ENCODE data around the gene ZNF396. TPM values are rescaled to one million over a fixed set of nuclear protein-coding genes. Genes with fewer than 3 reads are reported as not detected.

ZNF396 gene
- total RNA-seq (1 to 10 TPM; 6.2 to 6.8 TPM), polyA plus RNA-seq (ENCODE audit: insufficient read length in 2 of 2) (1 to 10 TPM; 4.3 to 5.3 TPM)
- long read RNA-seq, donor 1 = 0 reads
- long read RNA-seq, donor 2, partial matches to known transcripts = 0 of 1 reads
- long read RNA-seq, donor 2, other reads (novel, unspliced or antisense) = 0 of 1 reads
- long read RNA-seq, donor 3, partial matches to known transcripts = 0 of 2 reads
- long read RNA-seq, donor 3, other reads (novel, unspliced or antisense) = 0 of 2 reads
- long read RNA-seq, donor 4, partial matches to known transcripts = 0 of 1 reads
- long read RNA-seq, donor 4, other reads (novel, unspliced or antisense) = 0 of 1 reads

- no peaks in the 10 kb centered on the region for H3K36me3 ChIP-seq (ENCODE audit: control insufficient read depth, insufficient read depth, low read length)
- WGBS (ENCODE audit: insufficient coverage) = 1% methylated on average over 78 of the region's 78 CpGs
- peaks cover 6% of the 10 kb centered on the region for H3K4me1 ChIP-seq (ENCODE audit: control insufficient read depth, insufficient read depth, low read length)
- H3K27ac ChIP-seq (ENCODE audit: low read depth, low read length) = peak within 1 kb of the TSS; percentile 16
- peak in 3 of 6 donors; percentile 48 to 88 (median 85) for DNase-seq (ENCODE audit: low read depth in 4 of 6, low spot score in 6 of 6)
- H3K9me3 ChIP-seq (ENCODE audit: control insufficient read depth, insufficient read depth, low read length) = no peaks in the 10 kb centered on the region
- H3K4me3 ChIP-seq (ENCODE audit: low read depth, low read length) = peak within 1 kb of the TSS; percentile 70
- no peaks in the 10 kb centered on the region for H3K27me3 ChIP-seq (ENCODE audit: control insufficient read depth, insufficient read depth, low read length)
Observed at GRCh38 chr18:35376742-35377695, at the start of gene ZNF396. TSS of gene ZNF396 (minus strand) at chr18:35377337. CDS start at chr18:35374292, 3,045 bp downstream.

DNA sequence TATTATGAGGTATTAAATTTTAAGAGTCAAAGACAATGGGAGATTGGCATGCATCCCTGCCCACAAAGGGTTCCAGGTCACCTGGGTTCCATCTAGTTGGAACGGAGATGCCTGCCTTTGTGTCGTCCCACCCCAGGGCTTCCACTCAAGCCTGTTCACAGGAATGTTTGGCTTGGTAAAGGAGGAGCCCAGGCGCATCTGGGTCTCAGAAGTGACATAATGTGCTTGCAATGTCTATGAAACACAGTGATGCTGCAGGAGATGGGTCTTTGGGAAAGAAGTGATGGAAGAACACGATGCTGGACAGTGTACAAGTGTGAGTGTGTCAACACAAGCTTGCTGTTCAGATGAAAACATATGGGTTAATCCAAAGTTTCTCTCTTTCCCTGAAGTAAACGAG, 49.6 kb upstream of the ZNF396 start:
- H3K36me3 ChIP-seq (ENCODE audit: control insufficient read depth, insufficient read depth, low read length) = no peaks in the 10 kb centered on the region
- H3K27me3 ChIP-seq (ENCODE audit: control insufficient read depth, insufficient read depth, low read length) = no peaks in the 10 kb centered on the region
- no peak overlapping the region for H3K27ac ChIP-seq (ENCODE audit: low read depth, low read length)
- no peaks in the 10 kb centered on the region for H3K4me1 ChIP-seq (ENCODE audit: control insufficient read depth, insufficient read depth, low read length)
- H3K9me3 ChIP-seq (ENCODE audit: control insufficient read depth, insufficient read depth, low read length) = no peaks in the 10 kb centered on the region
- no peak for DNase-seq (ENCODE audit: low read depth in 4 of 6, low spot score in 6 of 6)
- no peak overlapping the region for H3K4me3 ChIP-seq (ENCODE audit: low read depth, low read length)
- 84% methylated on average over 5 of the region's 5 CpGs for WGBS (ENCODE audit: insufficient coverage)

- H3K4me3 ChIP-seq (ENCODE audit: low read depth, low read length) = no peak overlapping the region
- H3K36me3 ChIP-seq (ENCODE audit: control insufficient read depth, insufficient read depth, low read length) = no peaks in the 10 kb centered on the region
- no peak for DNase-seq (ENCODE audit: low read depth in 4 of 6, low spot score in 6 of 6)
- no peaks in the 10 kb centered on the region for H3K9me3 ChIP-seq (ENCODE audit: control insufficient read depth, insufficient read depth, low read length)
- H3K27ac ChIP-seq (ENCODE audit: low read depth, low read length) = no peak overlapping the region
- H3K27me3 ChIP-seq (ENCODE audit: control insufficient read depth, insufficient read depth, low read length) = no peaks in the 10 kb centered on the region
- WGBS (ENCODE audit: insufficient coverage) = 95% methylated on average over 2 of the region's 3 CpGs
- H3K4me1 ChIP-seq (ENCODE audit: control insufficient read depth, insufficient read depth, low read length) = no peaks in the 10 kb centered on the region
Observed at GRCh38 chr18:35424356-35424755, 47.2 kb upstream of the ZNF396 start.

- H3K27ac ChIP-seq (ENCODE audit: low read depth, low read length) = no peak overlapping the region
- no peak overlapping the region for H3K4me3 ChIP-seq (ENCODE audit: low read depth, low read length)
- H3K4me1 ChIP-seq (ENCODE audit: control insufficient read depth, insufficient read depth, low read length) = no peaks in the 10 kb centered on the region
- WGBS (ENCODE audit: insufficient coverage) = 85% methylated on average over 3 of the region's 3 CpGs
- no peaks in the 10 kb centered on the region for H3K36me3 ChIP-seq (ENCODE audit: control insufficient read depth, insufficient read depth, low read length)
- H3K27me3 ChIP-seq (ENCODE audit: control insufficient read depth, insufficient read depth, low read length) = no peaks in the 10 kb centered on the region
- H3K9me3 ChIP-seq (ENCODE audit: control insufficient read depth, insufficient read depth, low read length) = peaks cover 5% of the 10 kb centered on the region
- DNase-seq (ENCODE audit: low read depth in 4 of 6, low spot score in 6 of 6) = no peak
Observed at GRCh38 chr18:35422237-35422636, 45.1 kb upstream of the ZNF396 start.

DNA sequence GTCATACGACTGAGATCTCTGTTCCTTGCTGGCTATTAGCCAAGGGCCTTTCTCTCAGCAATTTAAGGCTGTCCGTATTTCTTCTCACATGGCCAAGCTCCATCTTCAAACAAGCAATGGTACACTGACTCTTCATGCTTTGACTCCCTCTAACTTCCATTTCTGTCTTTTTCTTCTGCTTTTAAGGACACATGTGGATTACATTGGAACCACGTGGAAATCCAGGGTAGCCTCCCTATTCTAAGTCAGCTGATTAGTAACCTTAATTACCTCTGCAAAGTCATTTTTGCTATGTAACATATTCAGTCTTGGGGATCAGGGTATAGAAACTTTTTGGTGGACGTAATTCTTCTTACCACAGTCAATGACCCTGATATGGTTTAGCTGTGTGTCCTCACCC, 41.5 kb upstream of the ZNF396 start:
- no peak for DNase-seq (ENCODE audit: low read depth in 4 of 6, low spot score in 6 of 6)

DNA sequence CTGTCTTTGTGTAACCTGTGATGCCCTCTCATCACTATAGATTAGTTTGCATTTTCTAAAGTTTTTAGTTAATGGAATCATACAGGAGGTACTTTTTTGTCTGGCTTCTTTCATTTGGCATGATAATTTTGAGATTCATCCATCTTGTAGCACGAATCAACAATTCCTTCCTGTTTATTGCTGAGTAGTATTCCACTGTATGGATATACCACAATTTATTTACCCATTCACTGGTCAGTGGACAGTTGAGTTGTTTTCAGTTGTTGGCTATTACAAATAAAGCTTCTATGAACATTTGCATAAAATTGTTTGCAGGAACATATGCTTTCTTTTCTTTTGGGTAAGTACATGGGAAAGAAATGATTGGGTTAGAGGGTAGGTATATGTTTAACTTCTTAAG, 40.1 kb upstream of the ZNF396 start:
- no peaks in the 10 kb centered on the region for H3K4me1 ChIP-seq (ENCODE audit: control insufficient read depth, insufficient read depth, low read length)
- WGBS (ENCODE audit: insufficient coverage) = no CpG with 5 or more reads among the region's 1 CpG
- no peak for DNase-seq (ENCODE audit: low read depth in 4 of 6, low spot score in 6 of 6)
- H3K27ac ChIP-seq (ENCODE audit: low read depth, low read length) = no peak overlapping the region
- no peaks in the 10 kb centered on the region for H3K27me3 ChIP-seq (ENCODE audit: control insufficient read depth, insufficient read depth, low read length)
- H3K4me3 ChIP-seq (ENCODE audit: low read depth, low read length) = no peak overlapping the region
- H3K9me3 ChIP-seq (ENCODE audit: control insufficient read depth, insufficient read depth, low read length) = peaks cover 7% of the 10 kb centered on the region
- no peaks in the 10 kb centered on the region for H3K36me3 ChIP-seq (ENCODE audit: control insufficient read depth, insufficient read depth, low read length)

More for the DNA sequence above, 41.5 kb upstream of the ZNF396 start:
- Histone ChIP-seq H3K4me1 (ENCODE audit: control insufficient read depth, insufficient read depth, low read length) (no peaks in the 10 kb centered on the region), H3K36me3 (ENCODE audit: control insufficient read depth, insufficient read depth, low read length) (no peaks in the 10 kb centered on the region), H3K27ac (ENCODE audit: low read depth, low read length) (no peak overlapping the region), H3K9me3 (ENCODE audit: control insufficient read depth, insufficient read depth, low read length) (peaks cover 7% of the 10 kb centered on the region), H3K4me3 (ENCODE audit: low read depth, low read length) (no peak overlapping the region), H3K27me3 (ENCODE audit: control insufficient read depth, insufficient read depth, low read length) (no peaks in the 10 kb centered on the region)
- WGBS (ENCODE audit: insufficient coverage) = 78% methylated on average over 3 of the region's 4 CpGs

- no peaks in the 10 kb centered on the region for H3K36me3 ChIP-seq (ENCODE audit: control insufficient read depth, insufficient read depth, low read length)
- 80% methylated on average over 4 of the region's 5 CpGs for WGBS (ENCODE audit: insufficient coverage)
Observed at GRCh38 chr18:35415511-35416073, 38.5 kb upstream of the ZNF396 start.

DNA sequence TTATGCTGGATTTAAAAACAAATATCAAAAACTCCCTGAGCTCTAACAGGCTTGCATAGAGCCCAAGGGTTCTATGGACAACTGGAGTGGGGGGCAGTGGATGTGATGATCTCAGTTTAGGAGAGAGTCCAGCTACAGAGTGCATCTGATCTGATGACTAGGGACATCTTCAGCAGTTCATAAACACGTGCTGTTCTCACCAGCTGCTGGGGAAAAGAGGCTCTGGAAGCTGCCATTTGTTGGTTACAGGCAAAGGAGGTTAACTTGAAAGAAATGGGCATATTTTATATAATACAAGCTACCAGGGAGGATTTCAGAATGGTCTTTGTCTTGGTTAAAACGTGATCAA, 36.0 kb upstream of the ZNF396 start:
- peaks cover 4% of the 10 kb centered on the region for H3K4me1 ChIP-seq (ENCODE audit: control insufficient read depth, insufficient read depth, low read length)
- no peak overlapping the region for H3K27ac ChIP-seq (ENCODE audit: low read depth, low read length)
- H3K9me3 ChIP-seq (ENCODE audit: control insufficient read depth, insufficient read depth, low read length) = peaks cover 3% of the 10 kb centered on the region
- H3K4me3 ChIP-seq (ENCODE audit: low read depth, low read length) = no peak overlapping the region
- no peaks in the 10 kb centered on the region for H3K36me3 ChIP-seq (ENCODE audit: control insufficient read depth, insufficient read depth, low read length)
- H3K27me3 ChIP-seq (ENCODE audit: control insufficient read depth, insufficient read depth, low read length) = no peaks in the 10 kb centered on the region
- DNase-seq (ENCODE audit: low read depth in 4 of 6, low spot score in 6 of 6) = no peak
- WGBS (ENCODE audit: insufficient coverage) = no CpG with 5 or more reads among the region's 2 CpGs

More at GRCh38 chr18:35415511-35416073, 38.5 kb upstream of the ZNF396 start:
- Histone ChIP-seq H3K4me3 (ENCODE audit: low read depth, low read length) (no peak overlapping the region), H3K27ac (ENCODE audit: low read depth, low read length) (no peak overlapping the region), H3K9me3 (ENCODE audit: control insufficient read depth, insufficient read depth, low read length) (peaks cover 7% of the 10 kb centered on the region), H3K27me3 (ENCODE audit: control insufficient read depth, insufficient read depth, low read length) (no peaks in the 10 kb centered on the region), H3K4me1 (ENCODE audit: control insufficient read depth, insufficient read depth, low read length) (no peaks in the 10 kb centered on the region)
- no peak for DNase-seq (ENCODE audit: low read depth in 4 of 6, low spot score in 6 of 6)

DNA sequence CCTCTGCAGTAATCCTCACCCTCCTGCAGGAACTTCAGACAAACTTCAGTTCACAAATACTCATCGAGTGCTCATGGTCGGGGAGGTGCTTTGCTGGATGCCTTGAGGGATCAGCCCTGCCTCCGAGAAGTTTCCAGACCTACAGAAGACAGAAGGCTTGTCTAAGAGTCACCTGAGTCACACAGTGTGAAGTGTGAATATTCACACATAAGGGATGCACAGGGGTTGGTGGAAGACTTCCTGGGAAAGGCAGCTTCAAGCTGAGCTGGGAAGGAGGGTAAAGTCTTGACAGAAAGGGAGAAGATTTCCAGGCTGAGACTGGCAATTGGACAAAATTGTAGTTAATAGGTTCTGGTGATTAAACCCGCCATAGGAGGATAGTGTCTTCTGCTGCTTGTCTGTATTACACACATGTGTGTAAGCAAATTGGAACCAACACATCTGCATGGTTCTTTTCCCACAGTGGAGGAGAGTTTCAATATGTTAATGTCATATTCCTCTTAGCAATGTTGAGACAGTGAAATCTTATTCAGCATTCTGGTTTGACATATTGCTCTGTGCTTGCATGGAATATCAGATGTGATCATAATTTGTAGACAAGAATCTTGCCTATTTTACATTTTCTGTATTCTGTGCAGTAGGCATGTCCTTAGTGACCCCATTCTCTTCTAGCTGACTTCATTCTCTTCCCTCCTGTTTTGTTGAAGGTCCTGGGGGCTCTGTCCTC, 34.7 kb upstream of the ZNF396 start:
- Histone ChIP-seq H3K27me3 (ENCODE audit: control insufficient read depth, insufficient read depth, low read length) (no peaks in the 10 kb centered on the region), H3K4me3 (ENCODE audit: low read depth, low read length) (no peak overlapping the region), H3K4me1 (ENCODE audit: control insufficient read depth, insufficient read depth, low read length) (peaks cover 4% of the 10 kb centered on the region), H3K27ac (ENCODE audit: low read depth, low read length) (no peak overlapping the region), H3K36me3 (ENCODE audit: control insufficient read depth, insufficient read depth, low read length) (no peaks in the 10 kb centered on the region), H3K9me3 (ENCODE audit: control insufficient read depth, insufficient read depth, low read length) (no peaks in the 10 kb centered on the region)
- DNase-seq (ENCODE audit: low read depth in 4 of 6, low spot score in 6 of 6) = no peak
- WGBS (ENCODE audit: insufficient coverage) = 94% methylated on average over 3 of the region's 4 CpGs
